HL-60 (cell line): ENCODE data around the gene ASF1B.
"Not testable (repeated sequence)": the region's sequence is repeated elsewhere in the genome, so short reads cannot be mapped to it uniquely, and the experiment has no call there.

Source experiments
- DNase-seq, 2 experiments: peaks; one replicate each; pipeline ENCODE4 v3.0.0-alpha.2; 2010 to 2020; ENCODE audit warnings: low read depth in 1 of 2, low spot score in 1 of 2
- H3K27ac ChIP-seq: fragments of 250-450 bp; sonication (Bioruptor Pico); replicated peaks from 2 replicates; pipeline ENCODE4 v1.5.1; 2020; ENCODE audit warnings: mild to moderate bottlenecking, moderate library complexity
- H3K27me3 ChIP-seq: fragments of 250-450 bp; sonication (Bioruptor Pico); 2 replicates; pipeline ENCODE4 v1.5.1; 2021; ENCODE audit warnings: mild to moderate bottlenecking, moderate library complexity; ENCODE audit not compliant: insufficient read depth, poor library complexity, severe bottlenecking
- H3K4me3 ChIP-seq: replicated peaks from 2 replicates; pipeline ENCODE4 v1.5.1; 2011; ENCODE audit warnings: mild to moderate bottlenecking, control low read depth, low read length; ENCODE audit not compliant: insufficient read depth
- GABPA ChIP-seq: IDR thresholded peaks from 2 replicates; pipeline ENCODE4 v1.6.1; 2012; ENCODE audit warnings: low read depth
- POLR2AphosphoS5 ChIP-seq: IDR thresholded peaks from 2 replicates; pipeline ENCODE4 v1.6.1; 2012; ENCODE audit warnings: low read depth
- SPI1 ChIP-seq: IDR thresholded peaks from 2 replicates; pipeline ENCODE4 v1.6.1; 2012; ENCODE audit warnings: low read depth, mild to moderate bottlenecking, borderline replicate concordance
- TF ChIP-seq, protein P1 (sequence below): IDR thresholded peaks from 2 replicates; pipeline ENCODE4 v1.6.1; 2012; ENCODE audit warnings: low read depth; ENCODE audit not compliant: insufficient replicate concordance
- TF ChIP-seq, protein P2 (sequence below): IDR thresholded peaks from one replicate; pipeline ENCODE4 v1.5.1; 2011; ENCODE audit warnings: low read length, control low read depth, inconsistent platforms; ENCODE audit not compliant: insufficient read depth

The ASF1B gene

DNA sequence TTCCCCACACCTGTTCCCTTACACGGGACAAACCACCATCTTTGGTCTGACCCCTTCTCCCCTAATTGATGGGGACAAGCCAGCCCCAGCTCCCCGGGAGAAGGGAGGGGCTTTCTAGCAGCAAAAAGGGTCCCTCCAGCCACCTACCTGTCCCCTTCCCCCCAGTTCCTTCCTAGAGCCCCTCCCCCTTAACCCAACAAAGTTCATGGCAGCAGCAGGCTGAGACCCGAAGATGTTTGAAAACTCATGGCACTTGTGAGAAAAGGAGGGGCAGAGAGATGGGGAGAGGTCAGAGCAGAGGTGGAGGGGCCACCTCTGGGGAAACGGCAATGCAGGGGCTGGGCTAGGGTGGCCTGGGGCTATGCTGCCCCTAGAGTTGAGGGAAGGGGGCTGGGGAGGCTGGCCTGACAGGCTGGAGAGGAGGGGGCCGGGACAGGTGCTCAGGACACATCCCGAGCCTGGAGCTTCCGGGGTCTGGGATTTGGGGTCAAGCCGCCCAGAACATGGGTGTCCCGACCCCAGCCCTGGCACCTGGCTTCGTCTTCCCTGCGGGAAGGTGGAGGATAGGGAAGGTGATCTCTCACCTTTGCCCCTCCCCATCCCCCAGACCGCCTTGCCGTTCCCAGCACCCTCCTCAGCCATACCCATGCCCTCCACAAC is 12.5 kb upstream of the ASF1B start:
- Histone ChIP-seq H3K27me3 (no peaks in the 10 kb centered on the region), H3K4me3 (no peak overlapping the region), H3K27ac (no peak overlapping the region)
- TF ChIP-seq, protein P1, sequence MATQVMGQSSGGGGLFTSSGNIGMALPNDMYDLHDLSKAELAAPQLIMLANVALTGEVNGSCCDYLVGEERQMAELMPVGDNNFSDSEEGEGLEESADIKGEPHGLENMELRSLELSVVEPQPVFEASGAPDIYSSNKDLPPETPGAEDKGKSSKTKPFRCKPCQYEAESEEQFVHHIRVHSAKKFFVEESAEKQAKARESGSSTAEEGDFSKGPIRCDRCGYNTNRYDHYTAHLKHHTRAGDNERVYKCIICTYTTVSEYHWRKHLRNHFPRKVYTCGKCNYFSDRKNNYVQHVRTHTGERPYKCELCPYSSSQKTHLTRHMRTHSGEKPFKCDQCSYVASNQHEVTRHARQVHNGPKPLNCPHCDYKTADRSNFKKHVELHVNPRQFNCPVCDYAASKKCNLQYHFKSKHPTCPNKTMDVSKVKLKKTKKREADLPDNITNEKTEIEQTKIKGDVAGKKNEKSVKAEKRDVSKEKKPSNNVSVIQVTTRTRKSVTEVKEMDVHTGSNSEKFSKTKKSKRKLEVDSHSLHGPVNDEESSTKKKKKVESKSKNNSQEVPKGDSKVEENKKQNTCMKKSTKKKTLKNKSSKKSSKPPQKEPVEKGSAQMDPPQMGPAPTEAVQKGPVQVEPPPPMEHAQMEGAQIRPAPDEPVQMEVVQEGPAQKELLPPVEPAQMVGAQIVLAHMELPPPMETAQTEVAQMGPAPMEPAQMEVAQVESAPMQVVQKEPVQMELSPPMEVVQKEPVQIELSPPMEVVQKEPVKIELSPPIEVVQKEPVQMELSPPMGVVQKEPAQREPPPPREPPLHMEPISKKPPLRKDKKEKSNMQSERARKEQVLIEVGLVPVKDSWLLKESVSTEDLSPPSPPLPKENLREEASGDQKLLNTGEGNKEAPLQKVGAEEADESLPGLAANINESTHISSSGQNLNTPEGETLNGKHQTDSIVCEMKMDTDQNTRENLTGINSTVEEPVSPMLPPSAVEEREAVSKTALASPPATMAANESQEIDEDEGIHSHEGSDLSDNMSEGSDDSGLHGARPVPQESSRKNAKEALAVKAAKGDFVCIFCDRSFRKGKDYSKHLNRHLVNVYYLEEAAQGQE, result no peak
- TF ChIP-seq GABPA (no peak), SPI1 (no peak)
- DNase-seq, result no peak

GRCh38 chr19:14147797-14148605 is 11.6 kb upstream of the ASF1B start:
- H3K4me3 ChIP-seq, result no peak overlapping the region
- H3K27me3 ChIP-seq, result no peaks in the 10 kb centered on the region
- TF ChIP-seq GABPA, result no peak
- TF ChIP-seq SPI1, result no peak
- TF ChIP-seq POLR2AphosphoS5, result no peak
- TF ChIP-seq, protein P2, sequence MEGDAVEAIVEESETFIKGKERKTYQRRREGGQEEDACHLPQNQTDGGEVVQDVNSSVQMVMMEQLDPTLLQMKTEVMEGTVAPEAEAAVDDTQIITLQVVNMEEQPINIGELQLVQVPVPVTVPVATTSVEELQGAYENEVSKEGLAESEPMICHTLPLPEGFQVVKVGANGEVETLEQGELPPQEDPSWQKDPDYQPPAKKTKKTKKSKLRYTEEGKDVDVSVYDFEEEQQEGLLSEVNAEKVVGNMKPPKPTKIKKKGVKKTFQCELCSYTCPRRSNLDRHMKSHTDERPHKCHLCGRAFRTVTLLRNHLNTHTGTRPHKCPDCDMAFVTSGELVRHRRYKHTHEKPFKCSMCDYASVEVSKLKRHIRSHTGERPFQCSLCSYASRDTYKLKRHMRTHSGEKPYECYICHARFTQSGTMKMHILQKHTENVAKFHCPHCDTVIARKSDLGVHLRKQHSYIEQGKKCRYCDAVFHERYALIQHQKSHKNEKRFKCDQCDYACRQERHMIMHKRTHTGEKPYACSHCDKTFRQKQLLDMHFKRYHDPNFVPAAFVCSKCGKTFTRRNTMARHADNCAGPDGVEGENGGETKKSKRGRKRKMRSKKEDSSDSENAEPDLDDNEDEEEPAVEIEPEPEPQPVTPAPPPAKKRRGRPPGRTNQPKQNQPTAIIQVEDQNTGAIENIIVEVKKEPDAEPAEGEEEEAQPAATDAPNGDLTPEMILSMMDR, result peak; percentile 54
- TF ChIP-seq, protein P1, result no peak
- peak in 1 of 2 experiments; percentile 28 for DNase-seq
- no peak overlapping the region for H3K27ac ChIP-seq

GRCh38 chr19:14146789-14147216 is 10.4 kb upstream of the ASF1B start:
- Histone ChIP-seq H3K4me3 (no peak overlapping the region), H3K27ac (no peak overlapping the region), H3K27me3 (no peaks in the 10 kb centered on the region)
- DNase-seq, result peak; percentile 30 to 35
- no peak for TF ChIP-seq POLR2AphosphoS5
- TF ChIP-seq, protein P2, result no peak

DNA sequence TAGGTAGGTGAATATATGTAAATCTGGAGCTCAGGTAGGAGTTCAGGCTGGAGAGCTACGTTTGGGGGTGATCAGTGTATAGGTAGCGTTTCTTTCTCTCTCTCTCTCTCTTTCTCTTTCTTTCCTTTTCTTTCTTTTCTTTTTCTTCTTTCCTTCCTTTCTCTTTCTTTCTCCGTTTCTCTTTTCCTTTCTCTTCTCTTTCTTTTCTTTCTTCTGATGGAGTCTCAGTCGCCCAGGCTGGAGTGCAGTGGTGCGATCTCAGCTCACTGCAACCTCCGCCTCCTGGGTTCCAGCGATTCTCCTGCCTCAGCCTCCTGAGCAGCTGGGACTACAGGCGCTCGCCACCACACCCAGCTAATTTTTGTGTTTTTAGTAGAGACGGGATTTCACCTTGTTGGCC is 9.8 kb upstream of the ASF1B start:
- not testable (repeated sequence) for DNase-seq, H3K27me3 ChIP-seq, H3K4me3 ChIP-seq, H3K27ac ChIP-seq

GRCh38 chr19:14145381-14145780 is 9.0 kb upstream of the ASF1B start:
- Histone ChIP-seq H3K27ac (no peak overlapping the region), H3K27me3 (no peaks in the 10 kb centered on the region), H3K4me3 (no peak overlapping the region)
- TF ChIP-seq, protein P1, result no peak
- TF ChIP-seq, protein P2, result no peak
- TF ChIP-seq GABPA, result no peak
- no peak for TF ChIP-seq SPI1
- TF ChIP-seq POLR2AphosphoS5, result no peak
- no peak for DNase-seq
